ENCODE results near the gene TMEM150C.

TMEM150C gene

GRCh38 chr4:82588771-82589270 lies 27.0 kb upstream of the TMEM150C start:
- TF ChIP-seq CTCF (conservative IDR thresholded peaks at IDR 0.05; ENCODE audit: low read depth) = no peak
- CTCF ChIA-PET = interaction anchor here (0.6 to 0.9 kb wide), 3 partner anchors 28 to 320 kb away, joined by 3 to 5 read pairs (median 3); no protein-coding TSS in a partner anchor
- H3K27ac ChIP-seq = no peak overlapping the region
- POLR2A ChIA-PET (ENCODE audit: low non-redundant PET) = interaction anchor here (0.6 kb wide), 1 partner anchor 10 kb away, joined by 4 read pairs; no protein-coding TSS in a partner anchor
- no peak for DNase-seq (ENCODE audit: low spot score)

GRCh38 chr4:82587826-82588540 lies 26.2 kb upstream of the TMEM150C start:
- ChIA-PET CTCF (interaction anchor here (0.6 kb wide), 1 partner anchor 56 kb away, joined by 3 read pairs; no protein-coding TSS in a partner anchor), POLR2A (ENCODE audit: low non-redundant PET) (no interaction called here)
- no peak for TF ChIP-seq CTCF (conservative IDR thresholded peaks at IDR 0.05; ENCODE audit: low read depth)
- H3K27ac ChIP-seq = no peak overlapping the region
- DNase-seq (ENCODE audit: low spot score) = no peak

GRCh38 chr4:82585690-82586435 lies 24.1 kb upstream of the TMEM150C start:
- no peak for TF ChIP-seq CTCF (conservative IDR thresholded peaks at IDR 0.05; ENCODE audit: low read depth)
- POLR2A ChIA-PET (ENCODE audit: low non-redundant PET) = no interaction called here
- no peak overlapping the region for H3K27ac ChIP-seq
- no peak for DNase-seq (ENCODE audit: low spot score)
- CTCF ChIA-PET = interaction anchor here (0.5 kb wide), 1 partner anchor 698 kb away, joined by 4 read pairs; no protein-coding TSS in a partner anchor

GRCh38 chr4:82584931-82585330 lies 23.1 kb upstream of the TMEM150C start:
- DNase-seq (ENCODE audit: low spot score) = no peak
- CTCF ChIA-PET = no interaction called here
- TF ChIP-seq CTCF (conservative IDR thresholded peaks at IDR 0.05; ENCODE audit: low read depth) = no peak
- POLR2A ChIA-PET (ENCODE audit: low non-redundant PET) = no interaction called here
- no peak overlapping the region for H3K27ac ChIP-seq

GRCh38 chr4:82583897-82584587 lies 22.3 kb upstream of the TMEM150C start:
- TF ChIP-seq CTCF (conservative IDR thresholded peaks at IDR 0.05; ENCODE audit: low read depth) = no peak
- CTCF ChIA-PET = no interaction called here

GRCh38 chr4:82579932-82580331 lies 18.1 kb upstream of the TMEM150C start:
- no peak for TF ChIP-seq CTCF (conservative IDR thresholded peaks at IDR 0.05; ENCODE audit: low read depth)
- CTCF ChIA-PET = no interaction called here
- POLR2A ChIA-PET (ENCODE audit: low non-redundant PET) = no interaction called here
- H3K27ac ChIP-seq = no peak overlapping the region
- no peak for DNase-seq (ENCODE audit: low spot score)

More at GRCh38 chr4:82583897-82584587, 22.3 kb upstream of the TMEM150C start:
- POLR2A ChIA-PET (ENCODE audit: low non-redundant PET) = no interaction called here
- no peak for DNase-seq (ENCODE audit: low spot score)
- H3K27ac ChIP-seq = no peak overlapping the region

Measured in RWPE1 (cell line).